Stimulated activated CD4-positive, alpha-beta T cell treated with anti-CD3 and anti-CD28 coated beads, TNF-alpha, amount 100 ng/mL, for 24 hours (primary cell): ENCODE results near the gene CSNK1G3.
"Not testable (repeated sequence)": the region's sequence is repeated elsewhere in the genome, so short reads cannot be mapped to it uniquely, and the experiment has no call there.

Experiments
- DNase-seq, 3 experiments: peaks; one replicate each; pipeline ENCODE4 v3.0.0-alpha.2; 2020; ENCODE audit warnings: low read depth in 3 of 3

The CSNK1G3 gene

DNA sequence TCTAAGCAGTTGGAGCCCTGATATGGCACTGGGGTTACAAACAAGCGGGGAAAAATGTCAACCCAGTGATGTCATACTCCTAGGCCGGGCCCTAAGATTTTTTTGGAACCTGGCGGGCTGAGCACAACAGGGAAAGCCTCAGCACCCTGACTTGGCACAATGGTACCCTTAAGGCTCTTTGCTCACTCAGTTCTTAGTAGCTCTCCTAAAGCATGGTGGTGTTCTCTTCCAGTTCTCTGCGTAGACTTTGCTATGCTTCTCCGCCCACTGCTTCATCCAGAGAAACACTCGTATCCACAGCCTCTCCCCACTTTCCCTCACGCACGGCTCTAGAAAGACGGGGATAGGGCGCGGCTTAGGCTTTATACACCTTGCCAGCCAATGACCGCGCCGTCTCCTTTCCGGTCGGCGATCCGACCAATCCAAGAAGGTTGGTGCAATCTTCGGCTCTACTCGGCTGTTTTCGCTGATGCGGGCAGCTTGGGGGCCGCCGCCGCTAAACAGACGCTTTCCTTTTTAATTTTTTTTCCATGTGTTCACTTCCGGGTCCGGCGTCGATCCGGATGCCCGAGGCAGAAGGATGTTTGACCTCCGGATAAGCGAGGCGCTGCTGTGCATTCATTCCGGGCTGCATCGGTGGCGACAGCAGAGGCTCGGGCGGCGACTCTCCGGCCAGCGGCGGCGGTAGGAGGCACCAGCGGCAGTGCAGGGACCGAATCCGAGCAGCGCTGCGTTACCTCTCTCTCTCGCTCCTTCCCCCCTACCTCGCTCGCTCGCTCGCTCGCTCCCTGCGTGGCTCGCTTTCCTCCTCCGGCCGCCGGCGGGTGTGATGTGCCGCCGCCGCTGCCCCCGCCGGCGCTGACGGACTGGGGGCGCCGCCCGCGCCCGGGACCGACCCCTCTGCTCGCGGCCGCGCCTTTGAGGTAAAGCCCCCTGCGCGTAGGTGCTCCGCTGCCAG, at the start of gene CSNK1G3:
TSS of gene CSNK1G3 (plus strand) at position 530 of the 958 bp plus-strand sequence. CDS start 33,487 bp downstream, outside the sequence.
- DNase-seq: peak; percentile 83 to 91 (median 87)

GRCh38 chr5:123466839-123467238, 45.1 kb upstream of the CSNK1G3 start:
- not testable (repeated sequence) for DNase-seq

GRCh38 chr5:123471385-123471784, 40.6 kb upstream of the CSNK1G3 start:
- DNase-seq: no peak

DNA sequence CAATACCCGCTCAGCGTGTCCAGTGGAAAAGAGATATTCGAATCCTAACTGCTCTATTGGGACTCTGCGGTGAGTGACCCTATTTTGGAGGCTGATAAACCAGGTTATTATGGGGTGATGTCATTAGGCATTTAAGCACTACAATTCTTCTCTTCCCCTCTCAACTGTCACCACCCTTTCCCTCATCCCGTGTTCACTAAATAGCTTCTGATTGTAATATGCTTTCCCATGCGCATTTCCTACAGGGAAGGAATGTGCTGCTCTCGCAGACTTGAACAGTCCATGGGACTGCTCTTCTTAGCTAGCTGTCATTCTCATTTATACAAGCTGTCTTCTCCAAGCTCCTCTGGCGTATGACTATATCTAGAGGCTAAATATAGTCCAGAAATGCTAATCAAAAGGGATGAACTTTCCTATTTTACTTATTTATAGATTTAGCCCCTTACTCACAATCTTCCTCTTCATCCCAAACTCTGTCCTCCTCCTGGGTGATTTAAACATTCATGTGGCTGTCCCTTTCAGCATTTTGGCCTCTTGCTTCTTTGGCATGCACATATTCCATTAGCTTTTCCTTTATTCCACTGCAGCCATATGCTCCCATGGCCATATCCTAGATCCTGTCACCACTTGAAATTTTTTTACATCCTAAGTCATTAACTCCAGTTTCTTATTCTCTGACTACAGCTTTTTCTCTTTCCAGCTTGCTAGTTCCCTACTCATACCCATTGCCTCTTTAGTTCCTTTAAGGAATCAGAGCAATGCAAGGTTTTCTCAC, 39.6 kb upstream of the CSNK1G3 start:
- no peak for DNase-seq

- DNase-seq: no peak
These were observed 37.7 kb upstream of the CSNK1G3 start for GRCh38 chr5:123474228-123474627.

GRCh38 chr5:123476731-123477130, 35.2 kb upstream of the CSNK1G3 start:
- DNase-seq: no peak

DNA sequence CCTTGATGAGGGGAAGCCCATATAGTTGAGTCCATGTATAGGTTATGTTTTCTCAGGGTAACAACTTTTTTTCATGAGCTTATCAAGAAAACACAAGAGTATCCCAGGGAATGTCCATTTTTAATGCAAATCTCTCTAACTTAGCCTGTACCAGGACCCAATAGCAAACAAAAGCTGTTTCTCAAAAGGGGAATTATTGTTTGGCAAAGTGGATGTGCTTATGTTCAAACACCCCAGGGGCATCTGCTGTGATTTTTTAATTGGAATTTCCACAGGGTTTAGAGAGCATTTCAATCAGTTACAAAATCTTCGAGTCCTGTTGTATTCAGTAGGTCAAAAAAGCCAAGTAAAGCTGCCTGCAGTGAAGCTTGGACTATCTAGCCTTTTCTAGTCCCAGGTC, 33.4 kb upstream of the CSNK1G3 start:
- DNase-seq: no peak

GRCh38 chr5:123482258-123482657, 29.7 kb upstream of the CSNK1G3 start:
- no peak for DNase-seq

DNA sequence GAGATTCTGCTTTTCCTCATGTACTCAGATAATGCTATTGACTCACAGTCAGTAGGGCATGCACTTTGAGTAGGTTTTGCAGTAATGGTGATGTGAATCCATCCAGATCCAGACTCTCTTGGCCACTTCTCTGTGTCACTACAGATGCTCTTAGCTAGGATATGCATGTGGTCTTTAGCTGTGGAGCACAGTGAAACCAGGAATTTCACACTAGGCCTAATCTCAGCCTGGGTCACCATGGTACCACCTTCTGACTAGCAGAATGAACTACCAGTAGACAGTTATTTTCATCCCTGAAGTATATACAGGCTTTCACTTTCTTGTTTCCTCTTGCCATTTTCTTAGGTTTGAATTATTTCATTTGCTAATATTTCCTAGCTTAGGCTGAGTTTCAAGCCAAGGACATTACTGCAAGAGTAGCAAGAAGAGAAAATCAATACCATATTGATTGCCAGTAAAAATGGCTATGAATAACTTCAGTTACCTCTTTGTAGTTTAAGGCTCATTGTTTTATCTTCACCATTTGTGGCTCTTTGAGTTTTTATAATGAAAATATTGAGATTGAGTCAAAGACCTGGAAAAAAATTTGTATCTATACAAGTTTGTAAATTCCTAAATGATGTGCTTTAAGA, 28.4 kb upstream of the CSNK1G3 start:
- no peak for DNase-seq

DNA sequence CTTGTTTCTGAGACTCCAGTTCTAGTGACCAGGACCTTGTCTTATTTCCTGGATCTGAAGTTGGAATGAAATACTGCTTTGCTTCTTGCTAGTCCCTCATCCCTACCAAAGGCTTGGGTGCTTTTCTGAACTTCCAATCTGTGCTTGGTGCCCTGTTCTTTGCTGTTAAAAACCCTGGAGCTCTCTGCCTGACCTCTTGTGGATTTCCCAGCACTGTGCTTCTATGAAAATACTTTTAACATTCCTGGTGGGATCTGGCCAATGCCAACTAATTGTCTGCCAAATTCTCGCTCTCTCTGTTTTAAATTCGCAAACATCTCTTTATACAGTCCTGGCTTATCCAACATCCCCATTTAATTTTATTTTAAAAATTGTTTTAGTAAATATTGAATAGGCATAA, 26.7 kb upstream of the CSNK1G3 start:
- no peak for DNase-seq

GRCh38 chr5:123486951-123487655, 24.9 kb upstream of the CSNK1G3 start:
- no peak for DNase-seq

- no peak for DNase-seq
These were observed 21.0 kb upstream of the CSNK1G3 start for GRCh38 chr5:123490974-123491373.

DNA sequence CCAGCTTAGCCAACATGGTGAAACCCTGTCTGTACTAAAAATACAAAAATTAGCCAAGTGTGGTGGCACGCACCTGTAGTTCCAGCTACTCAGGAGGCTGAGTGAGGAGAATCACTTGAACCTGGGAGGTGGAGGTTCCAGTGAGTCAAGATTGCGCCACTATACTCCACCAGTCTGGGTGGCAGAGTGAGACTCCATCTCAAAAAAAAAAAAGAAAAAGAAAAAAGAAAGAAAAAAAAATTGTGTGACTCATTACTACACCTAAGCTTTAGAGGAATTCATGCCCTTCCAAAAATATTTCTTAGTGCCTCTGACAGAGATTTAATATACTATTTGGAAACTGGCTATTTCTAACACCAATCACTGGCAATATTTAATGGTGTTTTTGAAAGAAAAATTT, 16.8 kb upstream of the CSNK1G3 start:
- DNase-seq: not testable (repeated sequence)

GRCh38 chr5:123496892-123497291, 15.1 kb upstream of the CSNK1G3 start:
- DNase-seq: no peak

GRCh38 chr5:123500471-123500870, 11.5 kb upstream of the CSNK1G3 start:
- no peak for DNase-seq

DNA sequence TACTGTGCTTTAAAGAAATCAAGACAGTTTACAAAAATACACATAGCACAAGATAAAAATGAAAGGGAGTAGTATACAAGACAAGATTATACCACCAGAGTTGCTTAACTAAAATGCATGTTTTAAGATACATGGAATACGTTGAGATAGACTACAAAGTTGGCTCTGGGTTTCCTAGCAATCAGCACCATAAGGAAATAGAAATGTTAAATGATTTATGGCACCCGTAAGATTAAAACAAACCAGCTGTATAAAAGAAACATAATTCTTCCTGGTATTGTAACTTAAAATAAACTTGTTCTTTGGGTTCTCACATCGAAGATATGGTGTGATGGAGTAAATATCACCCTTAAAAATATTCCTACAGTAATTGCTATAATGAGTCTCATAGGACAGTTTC, 9.9 kb upstream of the CSNK1G3 start:
- no peak for DNase-seq

- DNase-seq: no peak
These were observed 8.7 kb upstream of the CSNK1G3 start for GRCh38 chr5:123503299-123503698.

GRCh38 chr5:123505633-123506032, 6.3 kb upstream of the CSNK1G3 start:
- DNase-seq: no peak

DNA sequence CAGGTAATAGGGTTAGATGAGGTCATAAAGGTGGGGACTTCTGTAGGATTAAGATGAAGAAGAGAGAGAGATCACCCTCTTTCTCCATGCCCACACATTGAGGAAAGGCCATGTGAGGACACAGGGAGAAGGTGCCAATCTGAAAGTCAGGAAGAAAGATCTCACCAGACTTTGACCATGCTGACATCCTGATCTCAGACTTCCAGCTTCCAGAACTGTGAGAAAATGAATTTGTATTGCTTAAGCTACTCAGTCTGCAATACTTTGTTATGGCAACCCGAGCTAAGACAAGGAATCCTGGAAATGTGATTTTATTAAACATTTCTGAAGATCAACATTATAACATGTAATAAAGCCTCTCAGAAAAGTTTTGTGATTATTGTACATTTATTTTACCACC, 3.5 kb upstream of the CSNK1G3 start:
- no peak for DNase-seq

DNA sequence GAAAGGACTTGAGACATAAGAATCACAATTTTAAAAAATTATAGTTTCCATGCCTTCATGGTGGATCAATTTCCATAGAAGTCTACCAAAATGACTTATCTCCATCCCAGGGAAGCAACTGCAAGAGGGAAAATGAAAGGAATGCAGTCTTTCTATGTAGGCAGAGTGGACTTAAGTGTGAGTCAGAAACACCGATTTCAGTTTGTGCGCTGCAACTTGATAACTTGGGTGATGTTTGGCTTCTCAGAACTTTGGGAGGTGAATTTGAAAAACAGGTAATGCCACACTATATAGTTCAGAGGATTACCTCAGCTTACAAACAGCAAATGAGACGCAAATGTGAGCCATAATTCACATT, 708 bp upstream of the CSNK1G3 start:
- no peak for DNase-seq

DNA sequence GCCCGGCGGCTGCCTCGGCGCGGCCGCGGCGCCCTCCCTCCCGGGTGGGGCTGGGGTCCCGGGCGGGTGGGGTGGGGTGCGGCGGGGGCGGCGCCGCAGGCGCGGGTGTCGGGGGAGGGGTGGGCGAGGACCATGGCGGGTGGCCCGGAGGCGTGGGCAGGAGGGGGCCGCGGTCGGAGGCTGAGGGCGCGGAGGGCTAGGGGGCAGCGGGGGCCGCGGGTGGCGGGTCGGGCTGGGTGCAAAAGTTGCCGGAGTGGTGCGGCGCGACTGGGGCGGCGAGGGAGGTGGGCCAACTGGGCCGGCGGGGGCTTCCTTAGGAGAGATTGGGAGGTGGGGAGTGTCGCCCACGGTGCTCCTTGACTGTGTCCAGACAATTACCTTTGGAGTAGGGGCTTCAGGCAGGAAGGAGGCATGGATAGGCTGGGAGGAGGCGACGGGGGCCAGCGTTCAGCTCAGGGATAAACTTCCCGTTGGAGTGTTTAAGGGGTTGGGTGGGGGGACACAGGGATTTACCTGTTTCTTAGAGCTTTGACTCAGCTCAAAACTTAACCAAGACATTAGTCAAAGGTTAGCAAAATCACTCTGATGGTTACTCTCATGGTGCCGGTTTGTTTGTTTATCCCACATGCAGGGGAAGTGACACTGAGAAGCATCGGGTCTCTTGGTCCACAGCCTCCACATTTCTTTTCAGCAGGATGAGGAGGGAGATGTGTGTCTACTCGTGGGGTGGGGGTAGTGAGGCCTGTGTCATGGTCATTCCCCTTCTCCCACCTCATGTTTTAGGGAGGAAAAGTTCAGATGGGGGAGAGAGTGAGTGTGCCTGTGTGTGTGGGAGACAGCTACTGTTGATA, 859 bp downstream of the CSNK1G3 start:
- peak in 2 of 3 experiments; percentile 1 to 20 for DNase-seq
